Measurements from ENCODE around the gene RHEX.
"Not testable (repeated sequence)": the region's sequence is repeated elsewhere in the genome, so short reads cannot be mapped to it uniquely, and the experiment has no call there.

DNA sequence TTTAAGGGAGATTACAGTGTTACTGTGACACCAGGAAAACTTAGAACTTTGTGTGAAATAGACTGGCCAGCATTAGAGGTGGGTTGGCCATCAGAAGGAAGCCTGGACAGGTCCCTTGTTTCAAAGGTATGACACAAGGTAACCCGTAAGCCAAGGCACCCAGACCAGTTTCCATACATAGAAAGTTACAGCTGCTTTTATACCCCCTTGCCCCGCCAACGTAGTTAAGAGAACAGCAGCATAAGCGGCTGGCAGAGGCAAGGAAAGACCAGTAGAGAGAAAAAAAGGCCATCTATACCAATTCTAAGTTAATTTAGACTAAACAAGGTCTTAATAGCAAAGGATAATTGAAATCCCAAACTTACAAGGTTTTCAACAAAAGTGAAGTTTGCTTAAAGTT is 643 bp downstream of the RHEX start:
- TF ChIP-seq POLR2A, CTCF (IDR thresholded peaks at IDR 0.05): not testable (repeated sequence)

Data from lower leg skin (tissue), 3 donors.